OCI-LY1 (cell line): ENCODE measurements around the gene TEAD1.

Experiments
- EZH2 ChIP-seq: fragments of 200-600 bp; sonication (generic), shearing (Covaris generic); IDR thresholded peaks from 2 replicates; pipeline ENCODE4 v1.8.0; 2017; ENCODE audit warnings: borderline replicate concordance, mixed run types, mild to moderate bottlenecking, antibody characterized with exemption, low read length, moderate library complexity, mixed read lengths
- TF ChIP-seq, protein P1 (sequence below): fragments of 200-600 bp; sonication (generic), shearing (Covaris generic); IDR thresholded peaks from 2 replicates; pipeline ENCODE4 v1.5.1; 2017; ENCODE audit warnings: mild to moderate bottlenecking, antibody characterized with exemption, low read length, moderate library complexity, mixed read lengths

DNA sequence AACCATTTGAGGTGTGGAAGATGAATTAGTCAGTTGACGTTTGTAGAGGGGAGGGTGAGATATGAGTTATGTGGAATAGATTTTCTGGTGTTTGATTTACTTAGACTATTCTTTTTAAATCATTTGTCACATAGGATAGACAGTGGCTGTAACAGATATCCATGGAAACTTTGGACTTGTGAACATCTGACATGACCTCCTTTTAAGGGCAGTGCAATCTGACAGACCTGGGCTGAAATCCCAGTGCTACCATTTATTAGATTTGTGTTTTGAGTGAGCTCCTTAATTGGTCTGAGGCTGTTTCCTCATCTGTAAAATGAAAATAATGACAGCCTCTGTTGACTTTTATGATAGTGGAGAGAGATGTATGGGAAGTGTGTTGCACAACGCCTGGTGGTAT is 159.9 kb downstream of the TEAD1 start:
- TF ChIP-seq, protein P1, sequence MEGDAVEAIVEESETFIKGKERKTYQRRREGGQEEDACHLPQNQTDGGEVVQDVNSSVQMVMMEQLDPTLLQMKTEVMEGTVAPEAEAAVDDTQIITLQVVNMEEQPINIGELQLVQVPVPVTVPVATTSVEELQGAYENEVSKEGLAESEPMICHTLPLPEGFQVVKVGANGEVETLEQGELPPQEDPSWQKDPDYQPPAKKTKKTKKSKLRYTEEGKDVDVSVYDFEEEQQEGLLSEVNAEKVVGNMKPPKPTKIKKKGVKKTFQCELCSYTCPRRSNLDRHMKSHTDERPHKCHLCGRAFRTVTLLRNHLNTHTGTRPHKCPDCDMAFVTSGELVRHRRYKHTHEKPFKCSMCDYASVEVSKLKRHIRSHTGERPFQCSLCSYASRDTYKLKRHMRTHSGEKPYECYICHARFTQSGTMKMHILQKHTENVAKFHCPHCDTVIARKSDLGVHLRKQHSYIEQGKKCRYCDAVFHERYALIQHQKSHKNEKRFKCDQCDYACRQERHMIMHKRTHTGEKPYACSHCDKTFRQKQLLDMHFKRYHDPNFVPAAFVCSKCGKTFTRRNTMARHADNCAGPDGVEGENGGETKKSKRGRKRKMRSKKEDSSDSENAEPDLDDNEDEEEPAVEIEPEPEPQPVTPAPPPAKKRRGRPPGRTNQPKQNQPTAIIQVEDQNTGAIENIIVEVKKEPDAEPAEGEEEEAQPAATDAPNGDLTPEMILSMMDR, result no peak
- no peak for TF ChIP-seq EZH2
